HG03196 (cell line): ENCODE results near the gene GSTP1.
A peak's percentile ranks its signal among the peaks of the same experiment; 100 is the strongest.
"Not testable (repeated sequence)": the region's sequence is repeated elsewhere in the genome, so short reads cannot be mapped to it uniquely, and the experiment has no call there.

Experiments used
- ATAC-seq: cut with Tn5 transposase; IDR thresholded peaks from one replicate; pipeline ENCODE4 v1.9.1; 2021; ENCODE audit not compliant: unreplicated experiment

Gene GSTP1

GRCh38 chr11:67594480-67594879 is 10.9 kb downstream of the GSTP1 start:
- no peak for ATAC-seq

GRCh38 chr11:67596753-67597300 is 13.2 kb downstream of the GSTP1 start:
- no peak for ATAC-seq

GRCh38 chr11:67597458-67597857 is 13.8 kb downstream of the GSTP1 start:
- not testable (repeated sequence) for ATAC-seq

GRCh38 chr11:67597963-67598362 is 14.4 kb downstream of the GSTP1 start:
- not testable (repeated sequence) for ATAC-seq

GRCh38 chr11:67599149-67599548 is 15.5 kb downstream of the GSTP1 start:
- no peak for ATAC-seq

- ATAC-seq: peak; percentile 77
Measured at GRCh38 chr11:67600324-67601029, 16.9 kb downstream of the GSTP1 start.

GRCh38 chr11:67601098-67601497 is 17.5 kb downstream of the GSTP1 start:
- no peak for ATAC-seq

- ATAC-seq: not testable (repeated sequence)
Measured at GRCh38 chr11:67604119-67604518, 20.5 kb downstream of the GSTP1 start.

- no peak for ATAC-seq
Measured at GRCh38 chr11:67604815-67605214, 21.2 kb downstream of the GSTP1 start.

- ATAC-seq: no peak
Measured at GRCh38 chr11:67605231-67606011, 21.8 kb downstream of the GSTP1 start.

- no peak for ATAC-seq
Measured at GRCh38 chr11:67606093-67606491, 22.5 kb downstream of the GSTP1 start.

GRCh38 chr11:67606492-67607295 is 23.1 kb downstream of the GSTP1 start, which contains the start of gene NDUFV1:
TSS of gene NDUFV1 (plus strand) at chr11:67606936. CDS start at chr11:67607005, 69 bp downstream.
- ATAC-seq: peak; percentile 87

- no peak for ATAC-seq
Measured at GRCh38 chr11:67607507-67607906, 23.9 kb downstream of the GSTP1 start.

- ATAC-seq: no peak
Measured at GRCh38 chr11:67608486-67608885, 24.9 kb downstream of the GSTP1 start.

GRCh38 chr11:67609316-67609715 is 25.7 kb downstream of the GSTP1 start:
- ATAC-seq: no peak

GRCh38 chr11:67610302-67610868 is 26.8 kb downstream of the GSTP1 start:
- no peak for ATAC-seq

- no peak for ATAC-seq
Measured at GRCh38 chr11:67611165-67611564, 27.6 kb downstream of the GSTP1 start.

- no peak for ATAC-seq
Measured at GRCh38 chr11:67611704-67612587, 28.3 kb downstream of the GSTP1 start.

- ATAC-seq: no peak
Measured at GRCh38 chr11:67612751-67613150, 29.1 kb downstream of the GSTP1 start.
